Glutamatergic neuron (in vitro differentiated cells): ENCODE data around the gene CUL7. TPM values are rescaled to one million over a fixed set of nuclear protein-coding genes. Genes with fewer than 3 reads are reported as not detected.

Source experiments
- DNase-seq: peaks from one replicate; pipeline ENCODE4 v3.0.0; 2022
- H3K27ac Mint-ChIP-seq: one replicate; pipeline ENCODE4 v1.8.0; 2020; ENCODE audit warnings: mild to moderate bottlenecking, mixed read lengths, inconsistent platforms; ENCODE audit not compliant: unreplicated experiment
- H3K27me3 Mint-ChIP-seq: one replicate; pipeline ENCODE4 v1.8.0; 2020; ENCODE audit warnings: mild to moderate bottlenecking, moderate library complexity, mixed read lengths, inconsistent platforms; ENCODE audit not compliant: unreplicated experiment
- H3K36me3 Mint-ChIP-seq: one replicate; pipeline ENCODE4 v1.8.0; 2020; ENCODE audit warnings: mild to moderate bottlenecking, mixed read lengths, inconsistent platforms; ENCODE audit not compliant: unreplicated experiment
- H3K4me1 Mint-ChIP-seq: one replicate; pipeline ENCODE4 v1.8.0; 2020; ENCODE audit warnings: mild to moderate bottlenecking, low read depth, mixed read lengths, inconsistent platforms; ENCODE audit not compliant: unreplicated experiment
- H3K4me3 Mint-ChIP-seq: one replicate; pipeline ENCODE4 v1.8.0; 2020; ENCODE audit warnings: mild to moderate bottlenecking, mixed read lengths, inconsistent platforms; ENCODE audit not compliant: unreplicated experiment
- H3K9me3 Mint-ChIP-seq: one replicate; pipeline ENCODE4 v1.8.0; 2020; ENCODE audit warnings: mild to moderate bottlenecking, moderate library complexity, mixed read lengths, inconsistent platforms; ENCODE audit not compliant: unreplicated experiment
- total RNA-seq: library from RNA; stranded (reverse); fragmentation: NEBNext Ultra II Directional; extraction: Animal tissue kit (Norgen Biotek cat#: 25700); gene quantifications from one replicate; pipeline ENCODE4 v1.2.1, GENCODE V29; 2021; ENCODE audit not compliant: unreplicated experiment
- TF ChIP-seq, protein P1 (sequence below): fragments of 200-600 bp; sonication (generic); IDR thresholded peaks from one replicate; pipeline ENCODE4 v1.5.0; 2021; ENCODE audit not compliant: partially characterized antibody, unreplicated experiment

Gene CUL7
- total RNA-seq, 1 donor from 2014 or later: 43.3 TPM

DNA sequence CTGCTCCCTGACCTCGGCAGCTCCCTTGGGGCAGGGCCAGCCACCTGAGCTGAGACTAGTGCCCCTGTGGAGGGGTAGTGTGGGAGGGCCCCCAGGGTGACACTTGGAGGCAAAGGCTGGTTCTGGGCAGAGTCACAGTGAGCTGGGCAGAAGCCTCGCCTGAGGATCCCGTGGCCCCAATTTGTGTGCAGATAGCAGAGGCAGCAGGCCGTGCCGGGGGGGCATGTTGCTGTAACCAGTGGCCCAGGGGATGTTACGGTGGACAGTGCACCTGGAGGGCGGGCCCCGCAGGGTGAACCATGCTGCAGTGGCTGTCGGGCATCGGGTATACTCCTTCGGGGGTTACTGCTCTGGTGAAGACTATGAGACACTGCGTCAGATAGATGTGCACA, 36.7 kb downstream of the CUL7 start:
- H3K9me3 Mint-ChIP-seq: peaks cover 15% of the 10 kb centered on the region
- DNase-seq: no peak
- H3K4me1 Mint-ChIP-seq: peaks cover 33% of the 10 kb centered on the region
- no peak overlapping the region for H3K4me3 Mint-ChIP-seq
- no peaks in the 10 kb centered on the region for H3K36me3 Mint-ChIP-seq
- H3K27me3 Mint-ChIP-seq: peaks cover 16% of the 10 kb centered on the region
- H3K27ac Mint-ChIP-seq: no peak overlapping the region
- TF ChIP-seq, protein P1, sequence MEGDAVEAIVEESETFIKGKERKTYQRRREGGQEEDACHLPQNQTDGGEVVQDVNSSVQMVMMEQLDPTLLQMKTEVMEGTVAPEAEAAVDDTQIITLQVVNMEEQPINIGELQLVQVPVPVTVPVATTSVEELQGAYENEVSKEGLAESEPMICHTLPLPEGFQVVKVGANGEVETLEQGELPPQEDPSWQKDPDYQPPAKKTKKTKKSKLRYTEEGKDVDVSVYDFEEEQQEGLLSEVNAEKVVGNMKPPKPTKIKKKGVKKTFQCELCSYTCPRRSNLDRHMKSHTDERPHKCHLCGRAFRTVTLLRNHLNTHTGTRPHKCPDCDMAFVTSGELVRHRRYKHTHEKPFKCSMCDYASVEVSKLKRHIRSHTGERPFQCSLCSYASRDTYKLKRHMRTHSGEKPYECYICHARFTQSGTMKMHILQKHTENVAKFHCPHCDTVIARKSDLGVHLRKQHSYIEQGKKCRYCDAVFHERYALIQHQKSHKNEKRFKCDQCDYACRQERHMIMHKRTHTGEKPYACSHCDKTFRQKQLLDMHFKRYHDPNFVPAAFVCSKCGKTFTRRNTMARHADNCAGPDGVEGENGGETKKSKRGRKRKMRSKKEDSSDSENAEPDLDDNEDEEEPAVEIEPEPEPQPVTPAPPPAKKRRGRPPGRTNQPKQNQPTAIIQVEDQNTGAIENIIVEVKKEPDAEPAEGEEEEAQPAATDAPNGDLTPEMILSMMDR: no peak

GRCh38 chr6:43016176-43016942, 37.3 kb downstream of the CUL7 start:
- Mint-ChIP-seq H3K4me1 (peaks cover 33% of the 10 kb centered on the region), H3K27me3 (peaks cover 13% of the 10 kb centered on the region), H3K9me3 (peaks cover 12% of the 10 kb centered on the region), H3K4me3 (peak overlapping the region; percentile 73), H3K27ac (peak overlapping the region; percentile 73), H3K36me3 (no peaks in the 10 kb centered on the region)
- TF ChIP-seq, protein P1: no peak
- no peak for DNase-seq

DNA sequence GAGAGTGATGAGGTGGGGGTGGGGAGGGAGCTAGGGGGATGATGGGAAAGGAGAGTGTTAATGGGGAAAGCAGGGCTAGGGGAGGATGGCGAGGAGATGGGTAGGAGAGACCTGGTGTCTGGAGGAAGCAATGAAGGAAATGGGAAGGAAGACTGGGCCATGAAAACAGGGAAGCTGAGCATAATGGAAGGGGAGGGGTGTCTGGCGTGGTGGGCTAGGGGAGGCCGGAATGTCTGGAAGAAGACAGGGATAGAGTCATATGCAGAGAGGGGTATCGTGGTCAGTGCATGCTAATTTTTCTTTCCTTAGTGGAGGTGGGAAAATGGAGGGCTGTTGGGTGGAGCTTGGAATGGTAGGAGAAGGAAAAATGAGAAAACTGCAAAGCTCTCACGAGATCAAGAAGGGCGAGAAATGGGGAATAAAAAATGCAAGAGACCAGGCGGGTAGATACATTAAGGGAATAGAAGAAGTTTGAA, 39.2 kb downstream of the CUL7 start:
- Mint-ChIP-seq H3K27ac (peak overlapping the region; percentile 93), H3K27me3 (peaks cover 13% of the 10 kb centered on the region), H3K9me3 (peaks cover 10% of the 10 kb centered on the region), H3K4me3 (peak overlapping the region; percentile 98), H3K36me3 (no peaks in the 10 kb centered on the region), H3K4me1 (peaks cover 24% of the 10 kb centered on the region)
- TF ChIP-seq, protein P1: no peak
- DNase-seq: no peak

- peak; percentile 99 for DNase-seq
- H3K4me1 Mint-ChIP-seq: peaks cover 24% of the 10 kb centered on the region
- peak within 1 kb of the TSS; percentile 93 for H3K27ac Mint-ChIP-seq
- H3K9me3 Mint-ChIP-seq: peaks cover 10% of the 10 kb centered on the region
- peak within 1 kb of the TSS; percentile 98 for H3K4me3 Mint-ChIP-seq
- TF ChIP-seq, protein P1: no peak
- no peaks in the 10 kb centered on the region for H3K36me3 Mint-ChIP-seq
- H3K27me3 Mint-ChIP-seq: peaks cover 13% of the 10 kb centered on the region
Measured at GRCh38 chr6:43013843-43014433, 39.7 kb downstream of the CUL7 start, which contains the start of the genes KLHDC3 and MEA1. TSS of gene KLHDC3 (plus strand) at chr6:43014249. CDS start at chr6:43017193, 2,944 bp downstream. TSS of gene MEA1 (minus strand) at chr6:43013946. CDS start at chr6:43013813, 133 bp downstream.
